A549 (cell line): ENCODE measurements around the gene NUP214.

ENCODE experiments used
- CEBPB ChIP-seq, 2 experiments: fragments of >200 bp in 1 of 2; sonication (Bioruptor Twin) in 1 of 2; formaldehyde crosslinking in 1 of 2; IDR thresholded peaks; 2 replicates each; pipeline ENCODE4 v1.6.1; 2012 to 2016
- MAFK ChIP-seq: fragments of 450-650 bp; IDR thresholded peaks from 2 replicates; pipeline ENCODE4 v1.6.1; 2014; ENCODE audit not compliant: partially characterized antibody
- TF ChIP-seq, protein P1 (sequence below): fragments of >200 bp; sonication (Bioruptor Twin); formaldehyde crosslinking; IDR thresholded peaks from 3 replicates; pipeline ENCODE4 v1.5.1; 2016
- TF ChIP-seq, protein P2 (sequence below): IDR thresholded peaks from 2 replicates; pipeline ENCODE4 v1.6.1; 2012

DNA sequence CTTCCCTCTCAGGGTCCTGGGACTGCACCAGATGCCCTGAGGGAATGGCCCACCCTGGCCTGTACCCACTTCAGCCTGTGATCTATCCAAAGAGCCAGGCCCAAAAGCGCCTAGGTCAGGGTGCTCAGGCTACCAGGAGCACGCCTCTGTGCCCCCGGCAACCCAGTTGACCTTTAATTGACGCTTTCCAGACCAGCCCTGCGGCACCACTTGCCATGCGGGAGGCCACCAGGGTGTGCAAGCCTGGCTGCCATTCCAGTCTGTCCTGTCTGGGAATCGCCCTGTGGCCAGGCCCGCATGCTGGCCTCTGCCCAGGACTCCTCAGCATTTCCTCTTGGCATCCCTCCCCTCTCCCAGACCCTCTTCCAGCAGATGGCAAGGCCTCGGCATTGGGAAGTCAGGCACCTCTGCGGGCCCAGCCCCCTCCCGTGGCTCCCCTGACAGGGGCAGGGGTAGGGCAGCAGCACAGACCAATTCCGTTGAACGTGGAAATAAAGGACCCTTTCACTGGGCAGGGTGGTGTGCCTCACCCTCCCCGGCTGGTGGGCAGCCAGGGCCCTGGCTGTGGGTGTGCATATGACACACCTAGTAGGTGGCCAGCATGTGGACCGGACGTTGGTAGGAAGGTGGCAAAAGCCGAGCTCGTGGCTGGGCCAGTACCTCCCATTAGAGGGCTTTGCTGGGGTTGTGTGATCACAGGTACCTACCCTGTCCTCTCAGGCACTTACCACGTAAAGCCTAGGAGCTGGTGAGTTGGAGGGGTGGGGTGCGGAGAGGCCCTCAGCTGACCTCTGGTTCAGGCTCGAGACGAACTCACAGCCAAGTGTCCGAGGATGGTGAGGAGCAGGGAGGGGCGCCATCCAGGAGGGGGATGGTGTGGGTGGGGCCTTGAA, 32.6 kb upstream of the NUP214 start:
- TF ChIP-seq, protein P1, sequence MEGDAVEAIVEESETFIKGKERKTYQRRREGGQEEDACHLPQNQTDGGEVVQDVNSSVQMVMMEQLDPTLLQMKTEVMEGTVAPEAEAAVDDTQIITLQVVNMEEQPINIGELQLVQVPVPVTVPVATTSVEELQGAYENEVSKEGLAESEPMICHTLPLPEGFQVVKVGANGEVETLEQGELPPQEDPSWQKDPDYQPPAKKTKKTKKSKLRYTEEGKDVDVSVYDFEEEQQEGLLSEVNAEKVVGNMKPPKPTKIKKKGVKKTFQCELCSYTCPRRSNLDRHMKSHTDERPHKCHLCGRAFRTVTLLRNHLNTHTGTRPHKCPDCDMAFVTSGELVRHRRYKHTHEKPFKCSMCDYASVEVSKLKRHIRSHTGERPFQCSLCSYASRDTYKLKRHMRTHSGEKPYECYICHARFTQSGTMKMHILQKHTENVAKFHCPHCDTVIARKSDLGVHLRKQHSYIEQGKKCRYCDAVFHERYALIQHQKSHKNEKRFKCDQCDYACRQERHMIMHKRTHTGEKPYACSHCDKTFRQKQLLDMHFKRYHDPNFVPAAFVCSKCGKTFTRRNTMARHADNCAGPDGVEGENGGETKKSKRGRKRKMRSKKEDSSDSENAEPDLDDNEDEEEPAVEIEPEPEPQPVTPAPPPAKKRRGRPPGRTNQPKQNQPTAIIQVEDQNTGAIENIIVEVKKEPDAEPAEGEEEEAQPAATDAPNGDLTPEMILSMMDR = no peak
- TF ChIP-seq MAFK (no peak), CEBPB (IDR thresholded peaks at IDR 0.05) (no peak)
- TF ChIP-seq, protein P2, sequence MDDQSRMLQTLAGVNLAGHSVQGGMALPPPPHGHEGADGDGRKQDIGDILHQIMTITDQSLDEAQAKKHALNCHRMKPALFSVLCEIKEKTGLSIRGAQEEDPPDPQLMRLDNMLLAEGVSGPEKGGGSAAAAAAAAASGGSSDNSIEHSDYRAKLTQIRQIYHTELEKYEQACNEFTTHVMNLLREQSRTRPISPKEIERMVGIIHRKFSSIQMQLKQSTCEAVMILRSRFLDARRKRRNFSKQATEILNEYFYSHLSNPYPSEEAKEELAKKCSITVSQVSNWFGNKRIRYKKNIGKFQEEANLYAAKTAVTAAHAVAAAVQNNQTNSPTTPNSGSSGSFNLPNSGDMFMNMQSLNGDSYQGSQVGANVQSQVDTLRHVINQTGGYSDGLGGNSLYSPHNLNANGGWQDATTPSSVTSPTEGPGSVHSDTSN = no peak
